HepG2 (cell line): ENCODE measurements around the gene TM4SF1. TPM values are rescaled to one million over a fixed set of nuclear protein-coding genes. Genes with fewer than 3 reads are reported as not detected.
A peak's percentile ranks its signal among the peaks of the same experiment; 100 is the strongest.

Experiments
- ATF7-NPFF ChIP-seq: sonication (generic); formaldehyde crosslinking; IDR thresholded peaks from 2 replicates; pipeline ENCODE4 v1.8.1; 2023; ENCODE audit warnings: mild to moderate bottlenecking, low read depth, missing genetic modification reagents, moderate library complexity
- BCL6 ChIP-seq: IDR thresholded peaks from 2 replicates; pipeline ENCODE4 v1.6.1; 2016; ENCODE audit warnings: missing genetic modification reagents, missing compliant biosample characterization
- BRD4 ChIP-seq: sonication (generic); formaldehyde crosslinking; IDR thresholded peaks from 2 replicates; pipeline ENCODE4 v1.4.0; 2020; ENCODE audit warnings: missing genetic modification reagents
- FOXA3 ChIP-seq: IDR thresholded peaks from 2 replicates; pipeline ENCODE4 v1.6.1; 2016; ENCODE audit warnings: missing genetic modification reagents, missing compliant biosample characterization
- FUBP1 ChIP-seq: sonication (generic); formaldehyde crosslinking; IDR thresholded peaks from 2 replicates; pipeline ENCODE4 v1.5.1; 2020; ENCODE audit warnings: missing genetic modification reagents, mild to moderate bottlenecking, borderline replicate concordance
- GFI1 ChIP-seq: sonication (generic); formaldehyde crosslinking; IDR thresholded peaks from 2 replicates; pipeline ENCODE4 v1.5.0; 2020; ENCODE audit warnings: missing genetic modification reagents, mild to moderate bottlenecking, borderline replicate concordance
- MEF2D ChIP-seq: sonication (generic); formaldehyde crosslinking; IDR thresholded peaks from 2 replicates; pipeline ENCODE4 v1.5.1; 2020; ENCODE audit warnings: mild to moderate bottlenecking, missing genetic modification reagents
- NAIF1 ChIP-seq: sonication (generic); formaldehyde crosslinking; IDR thresholded peaks from 2 replicates; pipeline ENCODE4 v1.5.0; 2020; ENCODE audit warnings: mild to moderate bottlenecking, missing genetic modification reagents, borderline replicate concordance
- NCOA2 ChIP-seq: sonication (generic); formaldehyde crosslinking; IDR thresholded peaks from 2 replicates; pipeline ENCODE4 v1.8.0; 2022; ENCODE audit warnings: inconsistent platforms
- NFIB ChIP-seq: sonication (generic); formaldehyde crosslinking; IDR thresholded peaks from 2 replicates; pipeline ENCODE4 v1.9.0; 2021; ENCODE audit warnings: missing genetic modification reagents, mild to moderate bottlenecking, borderline replicate concordance
- NKX3-1 ChIP-seq: sonication (generic); formaldehyde crosslinking; IDR thresholded peaks from 2 replicates; pipeline ENCODE4 v1.5.0; 2020; ENCODE audit warnings: missing genetic modification reagents
- SIX4 ChIP-seq: sonication (generic); formaldehyde crosslinking; IDR thresholded peaks from 2 replicates; pipeline ENCODE4 v1.4.0; 2020; ENCODE audit warnings: missing genetic modification reagents
- ZHX2 ChIP-seq, 2 experiments: sonication (generic) in 1 of 2; formaldehyde crosslinking in 1 of 2; IDR thresholded peaks; 2 replicates each; pipeline versions ENCODE4 v1.6.1 to v1.9.0; 2014 to 2022; ENCODE audit warnings: antibody characterized with exemption in 1 of 2, borderline replicate concordance in 1 of 2, inconsistent platforms in 1 of 2, low read depth in 1 of 2, missing genetic modification reagents in 1 of 2
- ZNF431 ChIP-seq: sonication (generic); formaldehyde crosslinking; IDR thresholded peaks from 2 replicates; pipeline ENCODE4 v1.9.0; 2022; ENCODE audit warnings: missing genetic modification reagents, low read depth, mild to moderate bottlenecking, borderline replicate concordance
- ZNF709 ChIP-seq: sonication (generic); formaldehyde crosslinking; IDR thresholded peaks from 2 replicates; pipeline ENCODE4 v1.5.0; 2020; ENCODE audit warnings: mild to moderate bottlenecking, missing genetic modification reagents
- polyA plus RNA-seq, 8 experiments: library from polyadenylated mRNA; depleted of rRNA in 3 of 8; stranded (reverse) in 7 of 8; unstranded in 1 of 8; fragments of >200 nt; fragmentation: Illumina TruSeq in 4 of 8; extraction: Trizol in 4 of 8; gene quantifications; 2 replicates each; pipeline versions ENCODE4 v1.2.1 to v1.2.3, GENCODE V29; 2011 to 2016; ENCODE audit warnings: low read depth in 4 of 8, missing spikeins in 1 of 8, mixed read lengths in 1 of 8; ENCODE audit not compliant: insufficient read depth in 1 of 8
- total RNA-seq, 5 experiments: library from RNA; depleted of rRNA; stranded (reverse); fragments of >200 nt; fragmentation: Illumina TruSeq; extraction: Trizol; gene quantifications; 2 replicates each; pipeline ENCODE4 v1.2.3, GENCODE V29; 2016; ENCODE audit warnings: low read depth in 1 of 5
- TF ChIP-seq, protein P1 (sequence below): sonication (generic); formaldehyde crosslinking; IDR thresholded peaks from 2 replicates; pipeline ENCODE4 v1.5.0; 2020; ENCODE audit warnings: mild to moderate bottlenecking, missing genetic modification reagents
- TF ChIP-seq, protein P2 (sequence below): sonication (generic); formaldehyde crosslinking; IDR thresholded peaks from 2 replicates; pipeline ENCODE4 v1.8.1; 2023; ENCODE audit warnings: missing genetic modification reagents, mild to moderate bottlenecking, borderline replicate concordance

The TM4SF1 gene
- total and polyA plus RNA-seq, 2 of the 13 experiments (the other 11 are each of a cell fraction or from before 2014, with no cell fraction given) = 431 to 1,359 TPM

- 0 out of 2 replicates have a peak, but pooled peaks have one; percentile 36 for TF ChIP-seq ZHX2 (IDR thresholded peaks at IDR 0.05; ENCODE audit: low read depth)
- TF ChIP-seq ZHX2 (CRISPR knock-in tag; IDR thresholded peaks at IDR 0.05; ENCODE audit: borderline replicate concordance) = 0 out of 2 replicates have a peak, but pooled peaks have one; percentile 28
- TF ChIP-seq BCL6 (CRISPR knock-in tag) = peak; percentile 93
- 0 out of 2 replicates have a peak, but pooled peaks have one; percentile 41 for TF ChIP-seq NAIF1 (CRISPR knock-in tag)
- peak; percentile 52; the same call in 1 of the 2 replicates for TF ChIP-seq ZNF709
- peak; percentile 86; the same call in 1 of the 2 replicates for TF ChIP-seq ZNF431 (CRISPR knock-in tag)
- peak; percentile 90 for TF ChIP-seq GFI1 (CRISPR knock-in tag)
- no peak for TF ChIP-seq NFIB (CRISPR knock-in tag)
- TF ChIP-seq, protein P1, sequence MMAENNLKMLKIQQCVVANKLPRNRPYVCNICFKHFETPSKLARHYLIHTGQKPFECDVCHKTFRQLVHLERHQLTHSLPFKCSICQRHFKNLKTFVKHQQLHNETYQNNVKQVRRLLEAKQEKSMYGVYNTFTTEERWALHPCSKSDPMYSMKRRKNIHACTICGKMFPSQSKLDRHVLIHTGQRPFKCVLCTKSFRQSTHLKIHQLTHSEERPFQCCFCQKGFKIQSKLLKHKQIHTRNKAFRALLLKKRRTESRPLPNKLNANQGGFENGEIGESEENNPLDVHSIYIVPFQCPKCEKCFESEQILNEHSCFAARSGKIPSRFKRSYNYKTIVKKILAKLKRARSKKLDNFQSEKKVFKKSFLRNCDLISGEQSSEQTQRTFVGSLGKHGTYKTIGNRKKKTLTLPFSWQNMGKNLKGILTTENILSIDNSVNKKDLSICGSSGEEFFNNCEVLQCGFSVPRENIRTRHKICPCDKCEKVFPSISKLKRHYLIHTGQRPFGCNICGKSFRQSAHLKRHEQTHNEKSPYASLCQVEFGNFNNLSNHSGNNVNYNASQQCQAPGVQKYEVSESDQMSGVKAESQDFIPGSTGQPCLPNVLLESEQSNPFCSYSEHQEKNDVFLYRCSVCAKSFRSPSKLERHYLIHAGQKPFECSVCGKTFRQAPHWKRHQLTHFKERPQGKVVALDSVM = peak; percentile 41; the same call in 1 of the 2 replicates
- peak; percentile 58; the same call in 1 of the 2 replicates for TF ChIP-seq SIX4 (CRISPR knock-in tag)
- TF ChIP-seq, protein P2, sequence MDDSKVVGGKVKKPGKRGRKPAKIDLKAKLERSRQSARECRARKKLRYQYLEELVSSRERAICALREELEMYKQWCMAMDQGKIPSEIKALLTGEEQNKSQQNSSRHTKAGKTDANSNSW = no peak
- peak; percentile 66; the same call in 1 of the 2 replicates for TF ChIP-seq BRD4 (CRISPR knock-in tag)
- TF ChIP-seq ATF7-NPFF (CRISPR knock-in tag) = no peak
- TF ChIP-seq NKX3-1 (CRISPR knock-in tag) = peak; percentile 87
- 0 out of 2 replicates have a peak, but pooled peaks have one; percentile 70 for TF ChIP-seq MEF2D (CRISPR knock-in tag)
- no peak for TF ChIP-seq FUBP1 (CRISPR knock-in tag)
- peak; percentile 96 for TF ChIP-seq NCOA2 (CRISPR knock-in tag)
- peak; percentile 87 for TF ChIP-seq FOXA3 (CRISPR knock-in tag)
Measured at GRCh38 chr3:149356044-149356592, 21.3 kb downstream of the TM4SF1 start (continued).
